ENCODE measurements around the gene HOXB4. TPM values are rescaled to one million over a fixed set of nuclear protein-coding genes. Genes with fewer than 3 reads are reported as not detected.

The HOXB4 gene
- total RNA-seq, 2 experiments from 2014 or later, result 7.4 to 8.9 TPM

DNA sequence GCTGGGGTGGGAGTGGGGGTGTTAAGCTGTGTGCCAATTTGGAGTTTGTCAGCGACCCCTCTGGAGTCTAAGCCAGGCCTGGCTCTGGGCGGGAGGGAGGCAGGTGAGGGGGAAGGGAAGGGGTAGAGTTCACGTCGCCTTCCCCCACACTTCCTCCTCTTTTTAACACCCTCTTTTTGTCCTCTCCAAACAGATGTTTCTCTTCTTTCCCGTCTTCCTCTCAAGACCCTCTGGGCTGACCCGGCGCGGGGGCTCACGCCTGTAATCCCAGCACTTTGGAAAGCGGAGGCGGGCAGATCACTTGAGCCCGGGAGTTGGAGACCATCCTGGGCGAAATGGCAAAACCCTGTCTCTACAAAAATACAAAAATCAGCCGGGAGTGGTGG lies 50.6 kb downstream of the HOXB4 start:
- H4K20me1 ChIP-seq (ENCODE audit: insufficient read depth, low read length), result no peaks in the 10 kb centered on the region
- no peak overlapping the region for H3K27ac ChIP-seq (ENCODE audit: low read depth, low read length, poor library complexity, severe bottlenecking)
- POLR2A ChIA-PET, result no interaction called here
- H2AFZ ChIP-seq (ENCODE audit: low read length), result no peak overlapping the region
- no peaks in the 10 kb centered on the region for H3K36me3 ChIP-seq (ENCODE audit: insufficient read depth, low read length)
- no TSS peak for BruUV-seq (replicated peaks)
- no peaks in the 10 kb centered on the region for H3K79me2 ChIP-seq (ENCODE audit: insufficient read depth, low read depth, low read length)
- H3K4me1 ChIP-seq (ENCODE audit: insufficient read depth, low read length, poor library complexity, severe bottlenecking), result no peaks in the 10 kb centered on the region
- H3K9me2 ChIP-seq (ENCODE audit: insufficient read depth, low read length), result no peaks in the 10 kb centered on the region
- H3K9me3 ChIP-seq (ENCODE audit: low read length), result no peaks in the 10 kb centered on the region
- CTCF ChIA-PET (ENCODE audit: unreplicated experiment), result interaction anchor here (0.6 kb wide), 1 partner anchor 1580 kb away, joined by 4 read pairs; no protein-coding TSS in a partner anchor
- no peak overlapping the region for H3K4me3 ChIP-seq (ENCODE audit: low read depth, low read length, poor library complexity, severe bottlenecking)
- TF ChIP-seq, protein P1, sequence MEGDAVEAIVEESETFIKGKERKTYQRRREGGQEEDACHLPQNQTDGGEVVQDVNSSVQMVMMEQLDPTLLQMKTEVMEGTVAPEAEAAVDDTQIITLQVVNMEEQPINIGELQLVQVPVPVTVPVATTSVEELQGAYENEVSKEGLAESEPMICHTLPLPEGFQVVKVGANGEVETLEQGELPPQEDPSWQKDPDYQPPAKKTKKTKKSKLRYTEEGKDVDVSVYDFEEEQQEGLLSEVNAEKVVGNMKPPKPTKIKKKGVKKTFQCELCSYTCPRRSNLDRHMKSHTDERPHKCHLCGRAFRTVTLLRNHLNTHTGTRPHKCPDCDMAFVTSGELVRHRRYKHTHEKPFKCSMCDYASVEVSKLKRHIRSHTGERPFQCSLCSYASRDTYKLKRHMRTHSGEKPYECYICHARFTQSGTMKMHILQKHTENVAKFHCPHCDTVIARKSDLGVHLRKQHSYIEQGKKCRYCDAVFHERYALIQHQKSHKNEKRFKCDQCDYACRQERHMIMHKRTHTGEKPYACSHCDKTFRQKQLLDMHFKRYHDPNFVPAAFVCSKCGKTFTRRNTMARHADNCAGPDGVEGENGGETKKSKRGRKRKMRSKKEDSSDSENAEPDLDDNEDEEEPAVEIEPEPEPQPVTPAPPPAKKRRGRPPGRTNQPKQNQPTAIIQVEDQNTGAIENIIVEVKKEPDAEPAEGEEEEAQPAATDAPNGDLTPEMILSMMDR (conservative IDR thresholded peaks at IDR 0.05; ENCODE audit: low read length), result no peak
- TF ChIP-seq EZH2phosphoT487 (IDR thresholded peaks at IDR 0.05; ENCODE audit: borderline replicate concordance, low read depth, low read length), result no peak
- no peak for DNase-seq (ENCODE audit: low spot score)
- intact Hi-C loops (cut with micrococcal nuclease; ENCODE audit: unreplicated experiment), result no loop called here
- no peak overlapping the region for H3K4me2 ChIP-seq (ENCODE audit: low read length)

DNA sequence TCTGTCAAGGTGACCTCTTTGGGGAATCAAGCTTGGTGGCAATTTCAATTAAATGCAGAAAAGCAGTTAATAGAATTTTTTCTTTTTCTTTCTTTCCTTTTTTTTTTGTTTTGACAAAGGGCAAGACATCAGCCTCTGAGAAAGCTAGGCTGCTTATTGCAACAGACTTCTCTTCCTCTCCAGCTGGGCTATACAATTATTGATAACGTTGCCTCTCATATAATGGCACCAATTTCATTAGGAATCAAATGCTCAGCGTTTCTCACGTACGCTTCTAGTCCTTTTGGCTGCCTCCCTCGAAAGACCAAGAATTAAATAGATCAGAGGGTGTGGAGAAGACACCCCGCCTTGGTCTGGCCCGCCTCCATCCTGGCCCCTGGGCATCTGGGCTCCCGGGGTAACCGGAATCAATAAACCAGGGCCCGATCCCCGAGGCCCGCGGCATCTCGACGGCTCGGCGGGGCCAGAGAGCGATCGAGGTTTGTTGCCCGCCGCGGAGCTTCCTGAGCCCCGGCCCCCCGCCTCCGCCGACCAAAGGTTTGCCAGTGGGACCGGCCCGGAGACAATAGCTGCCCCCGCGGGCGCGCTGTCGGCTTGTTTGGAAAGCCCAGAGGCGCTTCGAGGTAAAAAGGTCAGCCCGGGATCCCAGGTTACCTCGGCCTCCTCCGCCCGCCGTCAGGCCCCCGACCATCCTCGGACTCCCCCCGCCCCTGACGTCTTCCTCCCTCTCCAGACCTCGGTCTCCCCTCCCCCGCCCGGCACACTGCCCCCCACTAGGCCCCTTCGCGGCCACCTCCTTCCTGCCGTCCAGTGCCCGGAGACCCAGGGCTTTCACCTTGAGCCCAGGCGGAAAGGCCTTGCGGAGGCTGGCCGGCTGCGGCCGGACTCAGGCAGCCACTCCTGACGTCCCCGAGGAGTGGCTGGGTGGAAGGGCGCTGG lies 51.3 kb downstream of the HOXB4 start:
- CTCF ChIA-PET (ENCODE audit: unreplicated experiment), result no interaction called here
- no peak for DNase-seq (ENCODE audit: low spot score)
- Histone ChIP-seq H3K36me3 (ENCODE audit: insufficient read depth, low read length) (no peaks in the 10 kb centered on the region), H2AFZ (ENCODE audit: low read length) (no peak overlapping the region), H3K4me1 (ENCODE audit: insufficient read depth, low read length, poor library complexity, severe bottlenecking) (no peaks in the 10 kb centered on the region), H4K20me1 (ENCODE audit: insufficient read depth, low read length) (no peaks in the 10 kb centered on the region), H3K79me2 (ENCODE audit: insufficient read depth, low read depth, low read length) (no peaks in the 10 kb centered on the region), H3K27ac (ENCODE audit: low read depth, low read length, poor library complexity, severe bottlenecking) (no peak overlapping the region), H3K9me3 (ENCODE audit: low read length) (no peaks in the 10 kb centered on the region), H3K4me3 (ENCODE audit: low read depth, low read length, poor library complexity, severe bottlenecking) (no peak overlapping the region), H3K9me2 (ENCODE audit: insufficient read depth, low read length) (no peaks in the 10 kb centered on the region), H3K4me2 (ENCODE audit: low read length) (no peak overlapping the region)
- TF ChIP-seq, protein P1 (conservative IDR thresholded peaks at IDR 0.05; ENCODE audit: low read length), result no peak
- TF ChIP-seq EZH2phosphoT487 (IDR thresholded peaks at IDR 0.05; ENCODE audit: borderline replicate concordance, low read depth, low read length), result no peak
- intact Hi-C loops (cut with micrococcal nuclease; ENCODE audit: unreplicated experiment), result no loop called here
- no TSS peak for BruUV-seq (replicated peaks)
- POLR2A ChIA-PET, result no interaction called here

Other genes with a start within 250 kb of the HOXB4 start
- 0.13 TPM in 1 of 2 replicates, not detected in the other for gene SKAP1, start 148.1 kb downstream of the HOXB4 start, total RNA-seq (2014; rRNA removed; shearing (Covaris generic))
- gene SKAP1, start 148.1 kb downstream of the HOXB4 start, total RNA-seq (2022), result 0.79 and 1.2 TPM in 2 replicates
- not detected in 2 replicates for gene HOXB1, start 47.3 kb downstream of the HOXB4 start, total RNA-seq (2014; rRNA removed; shearing (Covaris generic))
- not detected in 2 replicates for gene HOXB1, start 47.3 kb downstream of the HOXB4 start, total RNA-seq (2022)
- not detected in 2 replicates for gene HOXB2, start 33.2 kb downstream of the HOXB4 start, total RNA-seq (2014; rRNA removed; shearing (Covaris generic))
- not detected in 2 replicates for gene HOXB2, start 33.2 kb downstream of the HOXB4 start, total RNA-seq (2022)
- gene HOXB3, start 11.9 kb upstream of the HOXB4 start, total RNA-seq (2014; rRNA removed; shearing (Covaris generic)), result 7.7 and 14.0 TPM in 2 replicates
- gene HOXB3, start 11.9 kb upstream of the HOXB4 start, total RNA-seq (2022), result 13.0 and 14.6 TPM in 2 replicates
- not detected in 2 replicates for gene HOXB5, start 15.4 kb upstream of the HOXB4 start, total RNA-seq (2014; rRNA removed; shearing (Covaris generic))
- not detected in 2 replicates for gene HOXB5, start 15.4 kb upstream of the HOXB4 start, total RNA-seq (2022)
- gene HOXB6, start 26.6 kb upstream of the HOXB4 start, total RNA-seq (2014; rRNA removed; shearing (Covaris generic)), result 0.41 TPM in 1 of 2 replicates, not detected in the other
- not detected in 2 replicates for gene HOXB6, start 26.6 kb upstream of the HOXB4 start, total RNA-seq (2022)
- gene HOXB7, start 32.7 kb upstream of the HOXB4 start, total RNA-seq (2014; rRNA removed; shearing (Covaris generic)), result 6.3 and 9.2 TPM in 2 replicates
- gene HOXB7, start 32.7 kb upstream of the HOXB4 start, total RNA-seq (2022), result 16.3 and 17.0 TPM in 2 replicates
- gene HOXB8, start 36.9 kb upstream of the HOXB4 start, total RNA-seq (2014; rRNA removed; shearing (Covaris generic)), result not detected in 2 replicates
- not detected in 2 replicates for gene HOXB8, start 36.9 kb upstream of the HOXB4 start, total RNA-seq (2022)
- not detected in 2 replicates for gene HOXB9, start 48.0 kb upstream of the HOXB4 start, total RNA-seq (2014; rRNA removed; shearing (Covaris generic))
- not detected in 2 replicates for gene HOXB9, start 48.0 kb upstream of the HOXB4 start, total RNA-seq (2022)
- not detected in 2 replicates for gene PRAC1, start 144.2 kb upstream of the HOXB4 start, total RNA-seq (2014; rRNA removed; shearing (Covaris generic))
- not detected in 2 replicates for gene PRAC1, start 144.2 kb upstream of the HOXB4 start, total RNA-seq (2022)
- not detected in 2 replicates for gene PRAC2, start 144.8 kb upstream of the HOXB4 start, total RNA-seq (2014; rRNA removed; shearing (Covaris generic))
- not detected in 2 replicates for gene PRAC2, start 144.8 kb upstream of the HOXB4 start, total RNA-seq (2022)
- gene HOXB13, start 150.4 kb upstream of the HOXB4 start, total RNA-seq (2014; rRNA removed; shearing (Covaris generic)), result not detected in 2 replicates
- gene HOXB13, start 150.4 kb upstream of the HOXB4 start, total RNA-seq (2022), result not detected in 2 replicates
- gene TTLL6, start 238.9 kb upstream of the HOXB4 start, total RNA-seq (2014; rRNA removed; shearing (Covaris generic)), result not detected in 2 replicates
- not detected in 2 replicates for gene TTLL6, start 238.9 kb upstream of the HOXB4 start, total RNA-seq (2022)

All from OCI-LY7 (cell line).